Activated T-cell treated with anti-CD3 and anti-CD28 coated beads for 1 hour (primary cell): ENCODE results near the gene SPTBN1.

Source experiments
- DNase-seq: peaks from one replicate; pipeline ENCODE4 v3.0.0-alpha.2; 2020; ENCODE audit warnings: low read depth

SPTBN1 gene

GRCh38 chr2:54632733-54633692 is 176.9 kb downstream of the SPTBN1 start:
- DNase-seq, result no peak

- no peak for DNase-seq
Measured at GRCh38 chr2:54634021-54634420, 177.9 kb downstream of the SPTBN1 start.

- DNase-seq, result no peak
Measured at GRCh38 chr2:54634564-54635511, 178.7 kb downstream of the SPTBN1 start.

GRCh38 chr2:54635554-54636152 is 179.5 kb downstream of the SPTBN1 start:
- DNase-seq, result no peak

GRCh38 chr2:54636415-54637139 is 180.4 kb downstream of the SPTBN1 start:
- no peak for DNase-seq

- no peak for DNase-seq
Measured at GRCh38 chr2:54638103-54638502, 182.0 kb downstream of the SPTBN1 start.

GRCh38 chr2:54638774-54639187 is 182.7 kb downstream of the SPTBN1 start:
- DNase-seq, result no peak

- no peak for DNase-seq
Measured at GRCh38 chr2:54639609-54640008, 183.5 kb downstream of the SPTBN1 start.

- no peak for DNase-seq
Measured at GRCh38 chr2:54640834-54641540, 184.9 kb downstream of the SPTBN1 start.

GRCh38 chr2:54641988-54642387 is 185.9 kb downstream of the SPTBN1 start:
- DNase-seq, result no peak

GRCh38 chr2:54642677-54643430 is 186.7 kb downstream of the SPTBN1 start:
- DNase-seq, result no peak

GRCh38 chr2:54644236-54644635 is 188.1 kb downstream of the SPTBN1 start:
- no peak for DNase-seq

GRCh38 chr2:54646170-54646927 is 190.2 kb downstream of the SPTBN1 start:
- no peak for DNase-seq

- no peak for DNase-seq
Measured at GRCh38 chr2:54648256-54648655, 192.1 kb downstream of the SPTBN1 start.

- no peak for DNase-seq
Measured at GRCh38 chr2:54649191-54649590, 193.1 kb downstream of the SPTBN1 start.

- DNase-seq, result no peak
Measured at GRCh38 chr2:54649633-54650032, 193.5 kb downstream of the SPTBN1 start.

- no peak for DNase-seq
Measured at GRCh38 chr2:54650612-54651011, 194.5 kb downstream of the SPTBN1 start.

GRCh38 chr2:54651291-54651690 is 195.2 kb downstream of the SPTBN1 start:
- no peak for DNase-seq

- no peak for DNase-seq
Measured at GRCh38 chr2:54652540-54652939, 196.4 kb downstream of the SPTBN1 start.
